HT1080 (cell line): ENCODE measurements around the gene MTCL1. TPM values are rescaled to one million over a fixed set of nuclear protein-coding genes. Genes with fewer than 3 reads are reported as not detected.

Experiments
- DNase-seq: peaks from one replicate; pipeline ENCODE4 v3.0.0-alpha.2; 2015; ENCODE audit warnings: low read depth
- total RNA-seq: library from RNA; depleted of rRNA; stranded (reverse); fragments of >200 nt; shearing (Covaris generic); gene quantifications from 2 replicates; pipeline ENCODE4 v1.2.3, GENCODE V29; 2014

MTCL1 gene
- total RNA-seq, 1 experiment from 2014 or later: 28.8 TPM

- DNase-seq: no peak
Measured at GRCh38 chr18:8806100-8806797, 100.9 kb downstream of the MTCL1 start.

DNA sequence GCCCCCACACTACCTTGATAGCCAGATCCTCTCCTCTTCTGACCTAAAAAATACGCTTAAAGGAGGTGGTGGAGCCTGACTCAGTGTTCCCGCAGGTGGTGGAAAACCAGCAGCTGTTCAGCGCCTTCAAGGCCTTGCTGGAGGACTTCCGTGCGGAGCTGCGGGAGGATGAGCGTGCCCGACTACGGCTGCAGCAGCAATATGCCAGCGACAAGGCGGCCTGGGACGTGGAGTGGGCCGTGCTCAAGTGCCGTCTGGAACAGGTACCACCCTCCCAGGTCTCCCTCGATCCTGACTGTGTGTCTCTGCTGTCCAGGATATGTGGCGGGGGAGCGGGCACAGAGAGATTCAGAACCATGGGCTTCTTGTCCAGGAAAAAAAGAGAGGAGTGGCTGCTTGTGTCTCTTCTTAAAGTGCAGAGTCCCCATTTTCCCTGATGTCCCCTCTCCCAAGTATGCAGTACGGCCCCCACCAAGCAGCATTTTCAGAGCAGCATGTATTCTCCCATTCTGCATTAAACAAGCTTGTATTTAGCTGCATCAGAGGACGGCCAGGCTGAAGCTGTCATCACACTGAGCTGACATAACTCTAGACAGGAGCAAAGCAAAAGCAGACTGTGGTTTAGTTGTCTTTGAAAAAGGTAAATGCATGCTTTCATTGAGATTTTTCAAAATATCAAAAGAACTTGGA lies 101.6 kb downstream of the MTCL1 start:
- no peak for DNase-seq

GRCh38 chr18:8807488-8807805 lies 102.1 kb downstream of the MTCL1 start:
- DNase-seq: no peak

- DNase-seq: no peak
Measured at GRCh38 chr18:8808001-8808400, 102.6 kb downstream of the MTCL1 start.

DNA sequence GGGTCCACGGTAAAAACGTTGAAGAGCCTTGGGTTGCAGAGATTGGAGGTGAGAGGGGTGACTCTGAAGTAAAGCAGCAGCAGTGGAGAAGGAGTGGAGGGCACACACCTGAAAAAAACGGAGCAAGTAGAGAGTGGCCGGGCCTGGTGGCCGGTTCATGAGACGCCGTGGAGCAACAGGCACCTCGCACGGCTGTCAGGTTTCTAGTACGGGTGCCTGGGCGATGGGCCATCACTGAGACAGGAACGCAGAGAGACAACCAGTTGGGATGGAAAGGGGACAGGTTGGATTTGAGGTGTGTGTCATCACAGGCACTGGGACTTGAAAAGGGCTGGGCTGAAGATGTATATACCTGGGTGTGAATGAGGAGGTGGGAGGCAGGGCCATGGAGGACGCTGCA lies 104.2 kb downstream of the MTCL1 start:
- DNase-seq: no peak

- no peak for DNase-seq
Measured at GRCh38 chr18:8810157-8810556, 104.8 kb downstream of the MTCL1 start.

DNA sequence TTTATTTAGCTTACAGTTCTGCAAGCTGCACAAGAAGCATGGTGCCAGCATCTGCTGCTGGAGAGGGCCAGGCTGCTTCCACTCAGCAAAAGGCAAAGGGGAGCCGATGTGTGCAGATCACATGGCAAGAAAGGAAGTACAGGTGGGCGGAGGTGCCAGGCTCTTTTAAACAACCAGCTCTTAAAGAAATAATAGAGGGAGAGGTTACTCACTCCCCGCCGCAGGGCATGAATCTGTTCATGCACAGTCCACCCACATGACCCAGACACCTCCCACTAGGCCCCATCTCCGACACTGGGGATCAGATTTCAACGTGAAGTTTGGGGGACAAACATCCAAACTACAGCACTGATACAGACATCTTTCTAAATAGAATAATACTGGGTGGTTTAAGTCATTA lies 105.8 kb downstream of the MTCL1 start:
- DNase-seq: no peak

- no peak for DNase-seq
Measured at GRCh38 chr18:8812631-8813030, 107.3 kb downstream of the MTCL1 start.

- no peak for DNase-seq
Measured at GRCh38 chr18:8813611-8814010, 108.3 kb downstream of the MTCL1 start.

DNA sequence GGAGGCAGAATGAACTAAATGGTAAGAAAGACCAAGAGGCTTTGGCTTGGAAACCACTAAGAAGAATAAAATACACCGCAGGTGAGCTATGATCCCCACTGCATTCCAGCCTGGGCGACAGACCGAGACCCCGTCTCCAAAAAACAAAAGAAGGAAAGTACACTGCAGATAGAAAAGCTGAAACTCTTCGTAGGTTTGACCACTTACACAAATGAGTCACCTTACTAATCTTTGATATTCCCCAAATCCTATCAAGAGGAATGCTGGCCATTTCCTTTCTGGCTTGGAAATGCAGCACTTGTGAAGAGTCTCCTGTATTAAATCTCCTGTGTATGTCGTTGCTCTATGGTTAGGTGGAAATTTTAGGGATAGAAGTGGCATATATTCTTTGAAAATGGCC lies 108.8 kb downstream of the MTCL1 start:
- DNase-seq: peak; percentile 55

GRCh38 chr18:8816220-8816619 lies 110.9 kb downstream of the MTCL1 start:
- no peak for DNase-seq

DNA sequence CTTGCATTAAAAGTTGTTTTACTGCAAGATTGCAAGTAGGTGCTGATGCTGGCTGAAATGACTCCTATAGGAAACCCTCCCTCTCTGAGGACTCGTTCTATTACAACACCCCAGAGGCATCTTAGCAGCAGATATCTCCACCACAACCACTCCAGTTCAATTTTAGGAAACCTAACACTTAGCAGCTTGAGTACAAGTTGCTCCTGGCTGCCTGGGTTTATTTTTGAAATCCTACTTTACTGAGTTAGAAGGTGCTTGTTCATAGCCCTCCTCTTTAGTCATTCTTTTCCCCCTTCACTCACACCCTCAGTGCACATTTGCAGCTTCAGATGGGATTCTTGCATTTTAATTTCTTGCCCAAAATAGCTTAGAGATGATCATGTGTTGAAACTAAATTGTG lies 111.5 kb downstream of the MTCL1 start:
- no peak for DNase-seq

DNA sequence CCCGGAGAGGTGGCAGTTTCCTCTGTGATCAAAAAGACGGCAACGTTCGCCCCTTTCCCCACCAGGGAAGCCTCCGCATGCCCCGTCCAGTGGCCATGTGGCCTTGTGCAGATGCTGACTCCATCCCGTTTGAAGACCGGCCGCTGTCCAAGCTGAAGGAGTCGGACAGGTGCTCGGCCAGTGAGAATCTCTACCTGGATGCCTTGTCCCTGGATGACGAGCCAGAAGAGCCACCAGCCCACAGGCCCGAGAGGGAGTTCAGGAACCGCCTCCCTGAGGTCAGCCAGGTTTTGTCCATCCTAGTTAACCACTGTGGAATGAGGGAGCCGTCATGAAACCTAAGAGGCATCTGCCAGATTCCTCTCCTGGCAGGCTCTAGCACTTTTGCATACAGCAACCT lies 113.6 kb downstream of the MTCL1 start:
- no peak for DNase-seq

DNA sequence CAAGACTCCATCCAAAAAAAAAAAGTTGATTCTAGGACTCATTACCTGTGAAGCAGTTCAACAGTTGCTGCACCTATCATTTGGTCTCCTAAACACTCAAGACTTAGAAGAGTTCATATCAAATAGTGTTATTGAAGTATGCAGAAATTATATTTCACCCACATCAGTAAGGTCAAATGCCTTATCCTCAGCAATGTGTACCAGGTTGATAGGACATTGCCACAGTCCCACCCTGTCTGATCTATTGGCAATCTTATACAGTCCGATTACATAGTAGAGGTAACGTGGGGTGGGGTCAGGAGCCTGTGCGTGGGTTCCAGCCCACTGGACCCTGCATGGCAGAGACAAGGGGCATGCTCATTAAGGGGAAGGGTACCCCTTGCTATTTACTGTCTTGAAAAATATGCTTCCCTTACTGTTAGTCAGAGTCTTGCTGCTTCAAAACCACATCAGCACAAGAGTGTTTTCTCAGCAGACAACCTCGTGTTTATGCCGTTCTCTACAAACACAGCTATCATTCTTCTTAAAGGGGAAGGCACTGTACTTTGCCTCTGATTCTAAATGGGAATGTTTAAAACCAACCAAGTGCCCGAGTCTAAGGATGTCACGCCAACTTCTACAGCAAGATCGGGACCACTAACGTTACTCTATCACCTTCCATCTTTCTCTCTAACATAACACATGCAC lies 115.2 kb downstream of the MTCL1 start:
- DNase-seq: no peak

DNA sequence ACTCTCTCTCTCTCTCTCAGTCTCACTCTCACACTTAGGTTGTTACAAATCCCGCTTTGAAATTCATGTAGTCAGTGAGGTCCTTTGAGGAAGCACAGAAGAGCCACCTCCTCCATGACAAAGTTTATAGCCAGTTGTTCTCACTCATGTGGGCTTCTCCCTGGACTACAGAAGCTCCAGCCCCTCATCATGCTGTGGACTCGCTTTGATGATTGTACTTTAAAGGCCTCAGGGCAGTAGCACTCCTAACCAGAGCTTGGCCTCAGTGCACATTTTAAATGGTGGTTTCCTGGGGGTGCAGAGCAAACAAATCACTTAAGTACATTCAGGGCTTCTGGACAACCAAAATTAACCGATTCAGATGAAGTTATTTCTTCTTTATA lies 115.7 kb downstream of the MTCL1 start:
- DNase-seq: no peak

DNA sequence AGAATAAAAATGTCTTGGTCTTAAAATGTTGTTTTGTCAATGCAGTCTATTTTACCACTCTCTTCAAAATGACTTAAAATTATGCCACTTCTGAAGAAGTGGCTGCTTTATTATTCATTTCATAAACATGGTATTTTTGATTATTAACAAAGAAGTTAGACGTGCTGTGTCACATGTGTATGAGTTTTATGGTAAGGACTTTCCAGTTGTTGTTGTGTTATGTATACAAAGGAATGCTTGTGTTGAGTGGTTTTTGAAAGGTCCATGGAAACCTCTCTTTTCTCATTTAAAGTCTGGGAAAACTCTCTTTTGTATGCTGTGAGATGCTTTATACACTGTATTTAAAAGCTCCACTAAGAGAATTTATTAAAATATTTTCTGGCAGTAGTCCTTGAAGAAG lies 116.2 kb downstream of the MTCL1 start:
- DNase-seq: no peak

GRCh38 chr18:8822643-8823042 lies 117.3 kb downstream of the MTCL1 start:
- no peak for DNase-seq

DNA sequence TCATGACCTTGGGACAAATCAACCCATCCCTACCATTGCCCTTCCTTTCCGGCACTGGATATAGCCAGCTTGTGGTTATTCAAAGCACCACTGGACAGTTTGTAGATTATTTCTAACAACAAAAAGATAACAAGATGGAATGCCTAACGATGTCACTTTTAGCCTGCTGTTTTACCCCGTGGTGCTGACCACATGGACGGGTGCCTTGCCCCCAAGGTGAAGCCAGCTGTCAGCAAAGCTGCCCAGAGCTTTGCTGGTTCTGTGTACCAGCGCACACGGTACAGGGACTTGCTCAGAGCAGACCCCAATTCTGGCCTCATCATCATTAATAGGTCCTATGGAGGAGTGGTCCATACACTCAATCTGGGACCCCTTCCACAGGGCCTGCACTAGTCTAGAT lies 118.2 kb downstream of the MTCL1 start:
- DNase-seq: no peak

GRCh38 chr18:8824846-8825245 lies 119.5 kb downstream of the MTCL1 start:
- no peak for DNase-seq

GRCh38 chr18:8825273-8825672 lies 119.9 kb downstream of the MTCL1 start:
- DNase-seq: no peak

DNA sequence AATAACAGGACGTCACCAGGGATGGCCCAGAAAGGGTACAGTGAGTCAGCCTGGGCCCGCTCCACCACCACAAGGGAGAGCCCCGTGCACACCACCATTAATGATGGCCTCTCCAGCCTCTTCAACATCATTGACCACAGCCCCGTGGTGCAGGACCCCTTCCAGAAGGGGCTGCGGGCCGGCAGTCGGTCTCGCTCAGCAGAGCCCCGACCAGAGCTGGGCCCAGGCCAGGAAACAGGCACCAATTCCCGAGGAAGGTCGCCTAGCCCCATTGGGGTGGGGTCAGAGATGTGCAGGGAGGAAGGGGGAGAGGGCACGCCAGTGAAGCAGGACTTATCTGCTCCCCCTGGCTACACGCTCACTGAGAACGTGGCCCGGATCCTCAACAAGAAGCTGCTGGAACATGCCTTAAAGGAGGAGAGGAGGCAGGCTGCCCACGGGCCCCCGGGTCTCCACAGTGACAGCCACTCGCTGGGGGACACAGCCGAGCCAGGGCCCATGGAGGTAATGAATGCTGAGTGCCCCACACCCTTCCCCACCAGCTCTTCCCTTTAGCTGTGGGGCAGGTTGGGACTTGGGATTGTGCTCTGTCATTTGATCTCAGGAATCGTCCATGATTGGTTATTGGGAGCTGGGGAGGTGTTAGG lies 120.5 kb downstream of the MTCL1 start:
- no peak for DNase-seq

GRCh38 chr18:8826514-8826913 lies 121.2 kb downstream of the MTCL1 start:
- no peak for DNase-seq
